GM10248 (cell line): ENCODE measurements around the gene AHDC1.

Experiments
- CTCF ChIA-PET: fragments of 300-600 bp; sonication (Branson Sonifier 250); formaldehyde crosslinking; extraction: SDS; loops from one replicate; lab custom pipeline; 2021; ENCODE audit warnings: antibody characterized with exemption; lab: Yijun Ruan, JAX
- POLR2A ChIA-PET: fragments of 350-650 bp; sonication (Branson Sonifier 250); formaldehyde crosslinking; extraction: SDS; loops from one replicate; lab custom pipeline; 2020; ENCODE audit warnings: antibody characterized with exemption; lab: Yijun Ruan, JAX
- DNase-seq: peaks from one replicate; pipeline ENCODE4 v3.0.0; 2012; ENCODE audit errors: extremely low spot score
- TF ChIP-seq, protein P1 (sequence below): IDR thresholded peaks from 2 replicates; pipeline ENCODE4 v1.5.1; 2012; ENCODE audit warnings: mild to moderate bottlenecking, low read depth; ENCODE audit errors: extremely low read depth, missing control alignments, control extremely low read depth

Gene AHDC1

GRCh38 chr1:27519331-27520258 is 84.3 kb downstream of the AHDC1 start:
- TF ChIP-seq, protein P1, sequence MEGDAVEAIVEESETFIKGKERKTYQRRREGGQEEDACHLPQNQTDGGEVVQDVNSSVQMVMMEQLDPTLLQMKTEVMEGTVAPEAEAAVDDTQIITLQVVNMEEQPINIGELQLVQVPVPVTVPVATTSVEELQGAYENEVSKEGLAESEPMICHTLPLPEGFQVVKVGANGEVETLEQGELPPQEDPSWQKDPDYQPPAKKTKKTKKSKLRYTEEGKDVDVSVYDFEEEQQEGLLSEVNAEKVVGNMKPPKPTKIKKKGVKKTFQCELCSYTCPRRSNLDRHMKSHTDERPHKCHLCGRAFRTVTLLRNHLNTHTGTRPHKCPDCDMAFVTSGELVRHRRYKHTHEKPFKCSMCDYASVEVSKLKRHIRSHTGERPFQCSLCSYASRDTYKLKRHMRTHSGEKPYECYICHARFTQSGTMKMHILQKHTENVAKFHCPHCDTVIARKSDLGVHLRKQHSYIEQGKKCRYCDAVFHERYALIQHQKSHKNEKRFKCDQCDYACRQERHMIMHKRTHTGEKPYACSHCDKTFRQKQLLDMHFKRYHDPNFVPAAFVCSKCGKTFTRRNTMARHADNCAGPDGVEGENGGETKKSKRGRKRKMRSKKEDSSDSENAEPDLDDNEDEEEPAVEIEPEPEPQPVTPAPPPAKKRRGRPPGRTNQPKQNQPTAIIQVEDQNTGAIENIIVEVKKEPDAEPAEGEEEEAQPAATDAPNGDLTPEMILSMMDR = no peak
- no peak for DNase-seq
- POLR2A ChIA-PET = no interaction called here
- CTCF ChIA-PET = interaction anchor here (1.1 to 2.1 kb wide), 4 partner anchors 14 to 117 kb away, joined by 3 to 9 read pairs (median 5); no protein-coding TSS in a partner anchor

GRCh38 chr1:27518808-27519207 is 85.1 kb downstream of the AHDC1 start:
- CTCF ChIA-PET = interaction anchor here (2.0 to 2.1 kb wide), 2 partner anchors 13 to 38 kb away, joined by 7 to 9 read pairs; no protein-coding TSS in a partner anchor
- TF ChIP-seq, protein P1 = no peak
- no peak for DNase-seq
- POLR2A ChIA-PET = no interaction called here

- ChIA-PET CTCF (interaction anchor here (2.1 kb wide), 1 partner anchor 39 kb away, joined by 9 read pairs; no protein-coding TSS in a partner anchor), POLR2A (no interaction called here)
- TF ChIP-seq, protein P1 = no peak
- no peak for DNase-seq
Observed at GRCh38 chr1:27517907-27518718, 85.8 kb downstream of the AHDC1 start.

- DNase-seq = no peak
- ChIA-PET POLR2A (no interaction called here), CTCF (interaction anchor here (0.7 kb wide), 1 partner anchor 91 kb away, joined by 3 read pairs; no protein-coding TSS in a partner anchor)
- TF ChIP-seq, protein P1 = no peak
Observed at GRCh38 chr1:27517301-27517700, 86.6 kb downstream of the AHDC1 start.

GRCh38 chr1:27515626-27516025 is 88.3 kb downstream of the AHDC1 start:
- no peak for DNase-seq
- TF ChIP-seq, protein P1 = no peak
- CTCF ChIA-PET = interaction anchor here (0.7 to 3.3 kb wide), 13 partner anchors 8 to 120 kb away, joined by 3 to 11 read pairs (median 4); partner anchors contain the start of gene WASF2
- POLR2A ChIA-PET = no interaction called here

GRCh38 chr1:27513958-27514357 is 90.0 kb downstream of the AHDC1 start:
- POLR2A ChIA-PET = no interaction called here
- DNase-seq = no peak
- TF ChIP-seq, protein P1 = no peak
- CTCF ChIA-PET = interaction anchor here (0.8 to 3.3 kb wide), 6 partner anchors 10 to 98 kb away, joined by 3 to 11 read pairs (median 6); partner anchors contain the start of gene WASF2
